Left ventricle myocardium inferior (tissue), 1 donor: ENCODE measurements around the gene KIAA0586. TPM values are rescaled to one million over a fixed set of nuclear protein-coding genes. Genes with fewer than 3 reads are reported as not detected.

Source experiments
- DNase-seq: peaks from one replicate; pipeline ENCODE4 v3.0.0-alpha.2; 2020
- H3K27ac ChIP-seq: fragments of 200-600 bp; replicated peaks from 2 replicates; pipeline ENCODE4 v1.8.0; 2021
- H3K27me3 ChIP-seq: fragments of 200-600 bp; 2 replicates; pipeline ENCODE4 v1.8.0; 2021; ENCODE audit warnings: low read depth
- H3K36me3 ChIP-seq: fragments of 200-600 bp; 2 replicates; pipeline ENCODE4 v1.8.0; 2021
- H3K4me1 ChIP-seq: fragments of 200-600 bp; 2 replicates; pipeline ENCODE4 v1.8.0; 2021
- H3K4me3 ChIP-seq: fragments of 200-600 bp; 2 replicates; pipeline ENCODE4 v1.8.0; 2021; ENCODE audit warnings: mild to moderate bottlenecking, moderate library complexity
- H3K9me3 ChIP-seq: fragments of 200-600 bp; replicated peaks from 2 replicates; pipeline ENCODE4 v1.8.0; 2021
- intact Hi-C: fragments of 100-400 bp; cut with micrococcal nuclease; formaldehyde crosslinking; loops from one replicate; pipeline ENCODE4 v1.11.0; 2022
- total RNA-seq: library from RNA; stranded (reverse); fragmentation: NEBNext Ultra II Directional; extraction: Animal tissue kit (Norgen Biotek cat#: 25700); gene quantifications from one replicate; pipeline ENCODE4 v1.2.1, GENCODE V29; 2021
- TF ChIP-seq, protein P1 (sequence below): fragments of 200-600 bp; IDR thresholded peaks from 2 replicates; pipeline ENCODE4 v1.8.0; 2021; ENCODE audit warnings: antibody characterized with exemption, mild to moderate bottlenecking, borderline replicate concordance
- donor health status: DM: no; HTN: yes; CAD: no; lungs with severe emphysema.

The KIAA0586 gene
- total RNA-seq, 1 donor from 2014 or later, result 13.0 TPM

DNA sequence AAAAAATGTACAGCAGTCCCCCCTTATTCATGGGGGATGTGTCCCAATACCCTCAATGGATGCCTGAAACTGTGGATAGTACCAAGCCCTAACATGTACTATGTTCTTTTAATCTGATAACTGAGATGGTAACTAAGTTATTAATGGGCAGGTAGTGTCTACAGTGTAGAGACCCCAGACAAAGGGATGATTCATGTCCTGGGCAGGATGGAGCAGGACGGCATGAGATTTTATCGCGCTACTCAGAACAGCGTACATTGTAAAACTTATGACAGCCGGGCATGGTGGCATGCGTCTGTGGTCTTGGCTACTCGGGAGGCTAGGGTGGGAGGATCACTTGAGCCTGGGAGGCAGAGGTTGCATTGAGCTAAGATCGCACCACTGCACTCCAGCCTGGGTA is 37.1 kb downstream of the KIAA0586 start:
- H3K36me3 ChIP-seq, result peaks cover 90% of the 10 kb centered on the region

DNA sequence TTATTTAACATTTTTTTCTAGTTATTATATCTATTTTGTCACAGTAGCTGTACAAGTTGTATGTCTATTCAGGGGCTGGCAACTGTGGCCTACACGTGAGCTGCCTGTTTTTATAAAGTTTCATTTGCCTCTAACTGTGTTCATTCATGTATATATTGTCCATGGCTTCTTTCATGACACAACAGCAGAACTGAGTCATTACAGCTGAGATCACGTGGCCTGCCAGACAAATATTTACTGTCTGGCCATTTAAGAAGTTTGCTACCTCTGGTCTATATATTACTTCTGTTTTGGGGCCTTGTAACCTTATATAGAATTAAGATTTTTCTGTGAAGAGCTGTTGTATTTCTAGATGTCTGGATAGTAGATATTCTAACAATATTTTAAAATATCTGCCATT is 37.9 kb downstream of the KIAA0586 start:
- Histone ChIP-seq H3K9me3 (no peaks in the 10 kb centered on the region), H3K27ac (no peak overlapping the region), H3K4me1 (no peaks in the 10 kb centered on the region), H3K36me3 (peaks cover 86% of the 10 kb centered on the region), H3K4me3 (no peak overlapping the region), H3K27me3 (no peaks in the 10 kb centered on the region)
- TF ChIP-seq, protein P1, sequence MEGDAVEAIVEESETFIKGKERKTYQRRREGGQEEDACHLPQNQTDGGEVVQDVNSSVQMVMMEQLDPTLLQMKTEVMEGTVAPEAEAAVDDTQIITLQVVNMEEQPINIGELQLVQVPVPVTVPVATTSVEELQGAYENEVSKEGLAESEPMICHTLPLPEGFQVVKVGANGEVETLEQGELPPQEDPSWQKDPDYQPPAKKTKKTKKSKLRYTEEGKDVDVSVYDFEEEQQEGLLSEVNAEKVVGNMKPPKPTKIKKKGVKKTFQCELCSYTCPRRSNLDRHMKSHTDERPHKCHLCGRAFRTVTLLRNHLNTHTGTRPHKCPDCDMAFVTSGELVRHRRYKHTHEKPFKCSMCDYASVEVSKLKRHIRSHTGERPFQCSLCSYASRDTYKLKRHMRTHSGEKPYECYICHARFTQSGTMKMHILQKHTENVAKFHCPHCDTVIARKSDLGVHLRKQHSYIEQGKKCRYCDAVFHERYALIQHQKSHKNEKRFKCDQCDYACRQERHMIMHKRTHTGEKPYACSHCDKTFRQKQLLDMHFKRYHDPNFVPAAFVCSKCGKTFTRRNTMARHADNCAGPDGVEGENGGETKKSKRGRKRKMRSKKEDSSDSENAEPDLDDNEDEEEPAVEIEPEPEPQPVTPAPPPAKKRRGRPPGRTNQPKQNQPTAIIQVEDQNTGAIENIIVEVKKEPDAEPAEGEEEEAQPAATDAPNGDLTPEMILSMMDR, result no peak
- no peak for DNase-seq
- intact Hi-C loops, result no loop called here

More for the DNA sequence above, 37.1 kb downstream of the KIAA0586 start:
- intact Hi-C loops, result no loop called here
- TF ChIP-seq, protein P1, result no peak
- Histone ChIP-seq H3K27ac (no peak overlapping the region), H3K4me3 (no peak overlapping the region), H3K27me3 (no peaks in the 10 kb centered on the region), H3K9me3 (no peaks in the 10 kb centered on the region), H3K4me1 (no peaks in the 10 kb centered on the region)
- DNase-seq, result no peak

DNA sequence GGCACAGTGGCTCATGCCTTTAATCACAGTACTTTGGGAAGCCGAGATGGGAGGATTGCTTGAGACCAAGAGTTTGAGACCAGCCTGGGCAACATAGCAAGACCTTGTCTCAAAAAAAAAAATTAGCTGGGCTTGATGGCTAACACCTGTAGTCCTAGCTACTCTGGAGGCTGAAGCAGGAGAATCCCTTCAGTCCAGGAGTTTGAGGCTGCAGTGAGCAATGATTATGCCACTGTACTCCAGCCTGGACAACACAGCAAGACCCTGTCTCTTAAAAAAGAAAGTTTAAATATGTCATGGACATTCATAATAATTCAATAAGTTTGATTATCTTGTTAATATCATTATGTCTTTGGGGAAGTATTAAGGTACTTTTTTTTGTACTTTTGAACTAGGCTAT is 38.9 kb downstream of the KIAA0586 start:
- Histone ChIP-seq H3K27me3 (no peaks in the 10 kb centered on the region), H3K27ac (no peak overlapping the region), H3K36me3 (peaks cover 89% of the 10 kb centered on the region), H3K4me3 (no peak overlapping the region), H3K4me1 (no peaks in the 10 kb centered on the region), H3K9me3 (no peaks in the 10 kb centered on the region)
- intact Hi-C loops, result no loop called here
- TF ChIP-seq, protein P1, result no peak
- no peak for DNase-seq

DNA sequence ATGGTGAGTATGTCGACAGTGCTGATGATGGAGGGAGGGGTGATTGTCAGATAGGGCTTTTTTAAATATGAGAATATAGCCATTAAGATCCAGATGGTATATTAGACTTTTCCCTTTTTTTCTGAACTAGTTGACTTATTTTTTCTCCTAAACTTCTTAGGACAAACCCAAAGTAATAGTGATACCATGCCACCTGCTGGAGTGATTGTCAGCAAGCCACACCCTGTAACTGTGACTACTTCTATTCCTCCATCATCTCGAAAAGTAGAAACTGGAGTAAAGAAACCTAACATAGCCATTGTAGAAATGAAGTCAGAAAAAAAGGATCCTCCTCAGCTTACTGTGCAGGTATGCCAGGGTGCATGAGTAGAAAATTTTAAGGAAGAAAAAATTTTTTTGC is 40.1 kb downstream of the KIAA0586 start:
- TF ChIP-seq, protein P1, result no peak
- no peaks in the 10 kb centered on the region for H3K4me1 ChIP-seq
- H3K36me3 ChIP-seq, result peaks cover 80% of the 10 kb centered on the region
- no peak for DNase-seq
- H3K27ac ChIP-seq, result no peak overlapping the region
- no peaks in the 10 kb centered on the region for H3K27me3 ChIP-seq
- intact Hi-C loops, result no loop called here
- no peaks in the 10 kb centered on the region for H3K9me3 ChIP-seq
- H3K4me3 ChIP-seq, result no peak overlapping the region

DNA sequence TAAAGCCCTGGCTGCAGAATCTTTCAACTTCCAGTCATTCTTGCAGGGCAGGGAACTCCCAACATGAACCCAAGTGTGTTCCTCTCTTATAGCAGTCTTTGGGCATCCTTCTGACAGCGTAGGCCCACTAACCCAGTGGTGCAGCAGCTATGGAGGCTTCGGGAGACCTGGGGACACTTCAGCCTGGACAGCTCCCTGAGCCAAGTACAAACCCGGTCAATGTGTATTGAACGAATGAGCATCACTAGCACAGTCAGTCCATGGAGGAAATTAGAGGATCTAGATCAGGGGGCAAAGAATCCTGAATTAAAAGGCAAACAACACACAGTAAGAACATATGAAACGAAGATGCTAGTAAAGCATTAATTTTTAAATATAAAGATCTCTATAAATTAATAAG is 41.8 kb downstream of the KIAA0586 start:
- Histone ChIP-seq H3K4me1 (no peaks in the 10 kb centered on the region), H3K9me3 (no peaks in the 10 kb centered on the region), H3K27ac (no peak overlapping the region), H3K4me3 (no peak overlapping the region), H3K36me3 (peaks cover 68% of the 10 kb centered on the region), H3K27me3 (no peaks in the 10 kb centered on the region)
- intact Hi-C loops, result no loop called here
- TF ChIP-seq, protein P1, result no peak
- no peak for DNase-seq

DNA sequence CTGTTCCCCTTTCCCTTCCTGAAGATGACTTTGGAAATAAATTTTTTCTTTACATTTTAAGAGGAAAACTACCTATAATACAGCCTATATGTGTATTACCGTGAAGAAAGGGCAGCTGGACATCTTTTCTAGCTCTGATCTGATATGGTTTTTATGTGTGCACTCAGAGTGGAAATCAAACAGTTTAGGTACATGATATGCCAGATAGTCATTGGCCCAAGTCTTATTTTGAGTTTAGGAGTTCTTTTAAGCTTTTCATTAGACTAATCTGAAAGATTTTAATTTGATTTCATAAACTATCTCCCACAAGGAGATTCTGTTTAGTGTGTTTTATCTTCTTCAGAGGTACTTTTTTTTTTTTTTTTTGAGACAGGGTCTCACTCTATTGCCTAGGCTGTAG is 48.8 kb downstream of the KIAA0586 start:
- no peaks in the 10 kb centered on the region for H3K27me3 ChIP-seq
- intact Hi-C loops, result no loop called here

More for the DNA sequence above, 48.8 kb downstream of the KIAA0586 start:
- peaks cover 59% of the 10 kb centered on the region for H3K36me3 ChIP-seq
- no peak overlapping the region for H3K27ac ChIP-seq
- TF ChIP-seq, protein P1, result no peak
- no peak overlapping the region for H3K4me3 ChIP-seq
- DNase-seq, result no peak
- no peaks in the 10 kb centered on the region for H3K4me1 ChIP-seq
- no peaks in the 10 kb centered on the region for H3K9me3 ChIP-seq
